Activated CD4-positive, alpha-beta memory T cell treated with anti-CD3 and anti-CD28 coated beads for 36 hours (primary cell): ENCODE measurements around the gene IRAK3. TPM values are rescaled to one million over a fixed set of nuclear protein-coding genes. Genes with fewer than 3 reads are reported as not detected.
"Not testable (repeated sequence)": the region's sequence is repeated elsewhere in the genome, so short reads cannot be mapped to it uniquely, and the experiment has no call there.

Experiments used
- CTCF ChIA-PET: fragments of 350-600 bp; sonication (Branson Sonifier 250); formaldehyde crosslinking; loops from one replicate; lab custom pipeline; 2021; ENCODE audit warnings: antibody characterized with exemption, inconsistent platforms; lab: Charles Lee
- POLR2A ChIA-PET: fragments of 350-600 bp; sonication (Branson Sonifier 250); formaldehyde crosslinking; loops from one replicate; lab custom pipeline; 2021; ENCODE audit warnings: antibody characterized with exemption; lab: Charles Lee
- DNase-seq: peaks from one replicate; pipeline ENCODE4 v3.0.0-alpha.2; 2020
- H3K27ac Mint-ChIP-seq: one replicate; pipeline ENCODE4 v1.8.0; 2021; ENCODE audit warnings: mixed read lengths
- H3K27me3 Mint-ChIP-seq: one replicate; pipeline ENCODE4 v1.8.0; 2021; ENCODE audit warnings: mixed read lengths
- H3K36me3 Mint-ChIP-seq: one replicate; pipeline ENCODE4 v1.8.0; 2021; ENCODE audit warnings: mixed read lengths
- H3K4me1 Mint-ChIP-seq: one replicate; pipeline ENCODE4 v1.8.0; 2021; ENCODE audit warnings: low read depth, mixed read lengths
- H3K4me3 Mint-ChIP-seq: one replicate; pipeline ENCODE4 v1.8.0; 2021; ENCODE audit warnings: mild to moderate bottlenecking, mixed read lengths
- H3K9me3 Mint-ChIP-seq: one replicate; pipeline ENCODE4 v1.8.0; 2021; ENCODE audit warnings: mixed read lengths
- intact Hi-C: fragments of 100-400 bp; cut with micrococcal nuclease; formaldehyde crosslinking; loops from one replicate; pipeline ENCODE4 v1.15.1; 2023
- total RNA-seq, 2 experiments: library from RNA; stranded (reverse); gene quantifications; one replicate each; pipeline ENCODE4 v1.2.3, GENCODE V29; 2021

IRAK3 gene
- total RNA-seq, 2 experiments from 2014 or later: 0.45 to 0.46 TPM

GRCh38 chr12:66290716-66291200, 101.7 kb downstream of the IRAK3 start:
- CTCF ChIA-PET: no interaction called here
- Mint-ChIP-seq H3K36me3 (no peaks in the 10 kb centered on the region), H3K27me3 (no peaks in the 10 kb centered on the region), H3K4me3 (no peak overlapping the region), H3K27ac (peak overlapping the region; percentile 79), H3K9me3 (peaks cover 3% of the 10 kb centered on the region), H3K4me1 (peaks cover 61% of the 10 kb centered on the region)
- DNase-seq: peak; percentile 37
- intact Hi-C loops: loop anchor here (1.0 kb wide), 1 partner anchor 12 kb away; the partner anchor contains the start of gene HELB
- POLR2A ChIA-PET: interaction anchor here (1.2 to 2.2 kb wide), 2 partner anchors 12 to 13 kb away, joined by 3 to 6 read pairs; partner anchors contain the start of gene HELB

DNA sequence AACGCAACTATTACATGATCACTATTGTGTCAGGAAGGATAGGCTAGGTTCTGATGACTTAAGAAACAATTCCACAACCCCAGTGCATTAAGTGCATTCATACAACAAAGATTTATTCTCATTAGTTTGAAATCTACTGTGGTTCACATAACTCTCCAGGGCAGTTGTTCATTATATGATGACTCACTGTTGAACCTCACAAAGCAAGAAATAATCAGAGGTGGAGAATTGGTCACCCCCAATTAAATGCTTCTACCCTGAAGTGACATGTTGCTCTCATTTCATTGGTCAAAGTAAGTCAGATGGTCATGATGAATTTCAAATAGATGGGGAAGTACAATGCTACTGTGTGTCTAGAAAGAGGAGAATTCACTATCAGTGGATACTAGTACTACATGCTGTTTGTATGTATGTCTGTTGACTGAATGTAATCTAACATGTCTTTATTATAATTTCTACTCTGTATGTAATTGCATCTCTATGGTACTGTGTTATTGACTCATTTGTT, 107.2 kb downstream of the IRAK3 start:
- ChIA-PET POLR2A (no interaction called here), CTCF (no interaction called here)
- Mint-ChIP-seq H3K27ac (no peak overlapping the region), H3K27me3 (no peaks in the 10 kb centered on the region), H3K9me3 (peaks cover 3% of the 10 kb centered on the region), H3K4me1 (peaks cover 42% of the 10 kb centered on the region), H3K36me3 (no peaks in the 10 kb centered on the region), H3K4me3 (no peak overlapping the region)
- no peak for DNase-seq
- intact Hi-C loops: no loop called here

- ChIA-PET POLR2A (no interaction called here), CTCF (no interaction called here)
- no peak overlapping the region for H3K4me3 Mint-ChIP-seq
- H3K27ac Mint-ChIP-seq: no peak overlapping the region
- peaks cover 3% of the 10 kb centered on the region for H3K9me3 Mint-ChIP-seq
- intact Hi-C loops: no loop called here
- H3K27me3 Mint-ChIP-seq: no peaks in the 10 kb centered on the region
- H3K4me1 Mint-ChIP-seq: peaks cover 38% of the 10 kb centered on the region
- H3K36me3 Mint-ChIP-seq: no peaks in the 10 kb centered on the region
- DNase-seq: peak; percentile 24
Observed at GRCh38 chr12:66297080-66297479, 108.1 kb downstream of the IRAK3 start.

DNA sequence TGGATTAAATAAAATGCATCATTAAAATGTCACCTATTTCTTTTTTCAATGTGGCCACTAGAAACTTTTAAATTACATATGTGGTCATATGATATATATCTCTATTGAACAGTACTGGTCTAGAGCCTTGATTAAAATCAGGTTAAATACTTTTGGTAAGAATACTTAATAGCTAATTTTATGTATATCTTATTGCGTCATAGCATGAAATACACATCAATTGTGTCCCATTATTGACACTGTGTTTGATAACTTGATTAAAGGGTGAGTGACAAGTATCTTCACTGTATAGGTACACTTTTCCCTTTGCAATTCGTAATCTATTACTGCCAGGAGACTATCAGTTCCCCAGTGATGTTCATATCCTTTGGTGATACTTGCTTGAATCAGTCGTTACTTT, 108.9 kb downstream of the IRAK3 start:
- no peak for DNase-seq
- Mint-ChIP-seq H3K4me3 (no peak overlapping the region), H3K9me3 (no peaks in the 10 kb centered on the region), H3K27me3 (no peaks in the 10 kb centered on the region), H3K4me1 (peaks cover 33% of the 10 kb centered on the region), H3K27ac (no peak overlapping the region), H3K36me3 (peaks cover 4% of the 10 kb centered on the region)
- POLR2A ChIA-PET: no interaction called here
- intact Hi-C loops: no loop called here
- CTCF ChIA-PET: no interaction called here

GRCh38 chr12:66301944-66302826, 113.2 kb downstream of the IRAK3 start, which contains the start of gene HELB:
Gene HELB, plus strand, starts transcription at chr12:66302493. Its CDS starts 111 bp downstream, at chr12:66302604.
- ChIA-PET POLR2A (interaction anchor here (0.6 to 2.1 kb wide), 12 partner anchors 9 to 1346 kb away, joined by 3 to 14 read pairs (median 4); partner anchors contain the start of genes DYRK2, LEMD3 and LLPH), CTCF (interaction anchor here (0.6 to 2.0 kb wide), 6 partner anchors 14 to 133 kb away, joined by 3 to 14 read pairs (median 4); partner anchors contain the start of gene TMBIM4)
- Mint-ChIP-seq H3K9me3 (no peaks in the 10 kb centered on the region), H3K27me3 (no peaks in the 10 kb centered on the region), H3K4me3 (peak within 1 kb of the TSS; percentile 99), H3K4me1 (peaks cover 39% of the 10 kb centered on the region), H3K36me3 (peaks cover 23% of the 10 kb centered on the region), H3K27ac (peak within 1 kb of the TSS; percentile 99)
- intact Hi-C loops: loop anchor here (1.0 to 10.0 kb wide), 8 partner anchors 12 to 1813 kb away; partner anchors contain the start of genes CAND1, GNS, LEMD3 and TMBIM4
- peak; percentile 99 for DNase-seq

DNA sequence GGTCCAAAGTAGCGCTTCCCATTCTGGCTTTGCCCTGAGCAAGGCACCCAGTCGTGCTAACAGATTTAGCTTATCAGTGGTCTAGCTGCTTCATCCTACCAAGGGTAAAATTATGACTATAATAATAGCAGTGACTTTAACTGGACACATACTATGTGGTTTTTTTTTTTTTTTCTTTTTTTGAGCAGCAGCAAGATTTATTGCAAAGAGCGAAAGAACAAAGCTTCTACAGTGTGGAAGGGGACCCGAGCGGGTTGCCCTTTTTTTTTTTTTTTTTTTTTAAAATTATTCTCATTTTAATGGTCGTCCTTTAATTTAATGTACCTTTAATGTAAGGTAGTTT, 113.8 kb downstream of the IRAK3 start:
- no peaks in the 10 kb centered on the region for H3K9me3 Mint-ChIP-seq
- CTCF ChIA-PET: interaction anchor here (0.6 to 2.0 kb wide), 4 partner anchors 17 to 134 kb away, joined by 3 to 14 read pairs (median 6); partner anchors contain the start of gene TMBIM4
- peak overlapping the region; percentile 99 for H3K4me3 Mint-ChIP-seq
- POLR2A ChIA-PET: interaction anchor here (0.6 to 2.1 kb wide), 13 partner anchors 8 to 1345 kb away, joined by 3 to 14 read pairs (median 4); partner anchors contain the start of genes DYRK2, LEMD3 and LLPH
- peaks cover 38% of the 10 kb centered on the region for H3K4me1 Mint-ChIP-seq
- intact Hi-C loops: loop anchor here (1.0 to 10.0 kb wide), 9 partner anchors 12 to 1812 kb away; partner anchors contain the start of genes CAND1, GNS, LEMD3 and TMBIM4
- no peaks in the 10 kb centered on the region for H3K27me3 Mint-ChIP-seq
- peaks cover 28% of the 10 kb centered on the region for H3K36me3 Mint-ChIP-seq
- peak overlapping the region; percentile 99 for H3K27ac Mint-ChIP-seq
- no peak for DNase-seq

- peaks cover 42% of the 10 kb centered on the region for H3K4me1 Mint-ChIP-seq
- DNase-seq: peak; percentile 53
- ChIA-PET POLR2A (interaction anchor here (0.6 to 2.1 kb wide), 10 partner anchors 11 to 1134 kb away, joined by 3 to 14 read pairs (median 4); partner anchors contain the start of genes LEMD3 and LLPH), CTCF (interaction anchor here (0.6 to 2.0 kb wide), 4 partner anchors 25 to 134 kb away, joined by 3 to 14 read pairs (median 5); partner anchors contain the start of gene TMBIM4)
- H3K27me3 Mint-ChIP-seq, H3K9me3 Mint-ChIP-seq: not testable (repeated sequence)
- peaks cover 31% of the 10 kb centered on the region for H3K36me3 Mint-ChIP-seq
- H3K4me3 Mint-ChIP-seq: peak overlapping the region; percentile 99
- peak overlapping the region; percentile 99 for H3K27ac Mint-ChIP-seq
- intact Hi-C loops: loop anchor here (1.0 to 10.0 kb wide), 6 partner anchors 172 to 1811 kb away; partner anchors contain the start of genes CAND1, GNS and LEMD3
Observed at GRCh38 chr12:66303316-66303804, 114.3 kb downstream of the IRAK3 start.

Other genes with a start within 250 kb of the IRAK3 start
- gene LLPH, start 58.5 kb upstream of the IRAK3 start, total RNA-seq: 10 to 100 TPM; 29.1 to 31.2 TPM
- gene TMBIM4, start 19.2 kb upstream of the IRAK3 start, total RNA-seq: 10 to 100 TPM; 63.7 to 66.7 TPM
- gene HELB, start 113.3 kb downstream of the IRAK3 start, total RNA-seq: 10 to 100 TPM; 20.8 to 21.8 TPM